Activated CD4-positive, alpha-beta T cell treated with anti-CD3 and anti-CD28 coated beads, Interleukin-2, amount 50 U/mL, for 48 hours (primary cell): ENCODE data around the gene TFCP2L1.
"Not testable (repeated sequence)": the region's sequence is repeated elsewhere in the genome, so short reads cannot be mapped to it uniquely, and the experiment has no call there.

Experiments used
- DNase-seq, 2 experiments: peaks; one replicate each; pipeline ENCODE4 v3.0.0-alpha.2; 2020

Gene TFCP2L1

GRCh38 chr2:121295911-121296650 lies 11.1 kb upstream of the TFCP2L1 start:
- no peak for DNase-seq

- no peak for DNase-seq
Measured at GRCh38 chr2:121294881-121295840, 10.2 kb upstream of the TFCP2L1 start.

GRCh38 chr2:121293450-121294325 lies 8.7 kb upstream of the TFCP2L1 start:
- DNase-seq: no peak

GRCh38 chr2:121291251-121291580 lies 6.2 kb upstream of the TFCP2L1 start:
- no peak for DNase-seq

- no peak for DNase-seq
Measured at GRCh38 chr2:121289271-121289670, 4.3 kb upstream of the TFCP2L1 start.

- no peak for DNase-seq
Measured at GRCh38 chr2:121288454-121289231, 3.6 kb upstream of the TFCP2L1 start.

GRCh38 chr2:121287956-121288355 lies 3.0 kb upstream of the TFCP2L1 start:
- no peak for DNase-seq

- no peak for DNase-seq
Measured at GRCh38 chr2:121287146-121287798, 2.3 kb upstream of the TFCP2L1 start.

- no peak for DNase-seq
Measured at GRCh38 chr2:121286506-121286905, 1.5 kb upstream of the TFCP2L1 start.

- no peak for DNase-seq
Measured at GRCh38 chr2:121285926-121286325, 924 bp upstream of the TFCP2L1 start.

- no peak for DNase-seq
Measured at GRCh38 chr2:121283670-121284462, 1.1 kb downstream of the TFCP2L1 start.

GRCh38 chr2:121282800-121283385 lies 2.1 kb downstream of the TFCP2L1 start:
- no peak for DNase-seq

GRCh38 chr2:121281694-121282093 lies 3.3 kb downstream of the TFCP2L1 start:
- no peak for DNase-seq

GRCh38 chr2:121281107-121281506 lies 3.9 kb downstream of the TFCP2L1 start:
- DNase-seq: no peak

GRCh38 chr2:121279476-121280220 lies 5.4 kb downstream of the TFCP2L1 start:
- no peak for DNase-seq

GRCh38 chr2:121276341-121276740 lies 8.7 kb downstream of the TFCP2L1 start:
- no peak for DNase-seq

GRCh38 chr2:121273116-121273515 lies 11.9 kb downstream of the TFCP2L1 start:
- no peak for DNase-seq

- no peak for DNase-seq
Measured at GRCh38 chr2:121272596-121272995, 12.4 kb downstream of the TFCP2L1 start.

GRCh38 chr2:121269436-121269835 lies 15.6 kb downstream of the TFCP2L1 start:
- not testable (repeated sequence) for DNase-seq
